ENCODE measurements around the gene SPOP.

SPOP gene

DNA sequence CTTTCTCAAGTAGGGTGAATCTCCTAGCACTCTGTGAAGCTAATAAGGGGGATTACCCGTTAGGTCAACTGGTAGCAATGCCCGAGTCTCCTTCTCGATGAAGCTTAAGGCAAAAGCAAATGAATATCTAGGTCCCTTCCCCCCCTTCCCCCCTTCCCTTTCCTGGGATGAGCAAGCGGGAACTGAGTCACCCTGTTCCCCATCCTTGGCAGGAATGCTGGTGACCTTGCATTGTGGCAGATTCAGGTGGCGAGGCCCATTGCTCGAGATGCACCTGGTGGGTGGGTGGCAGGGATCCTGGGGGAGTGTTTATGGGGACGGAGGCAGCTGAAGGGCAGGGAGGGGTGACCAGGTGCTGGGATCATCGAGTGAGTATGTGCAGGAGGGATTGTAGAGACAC lies 95.1 kb downstream of the SPOP start:
- FAIRE-seq, result no peak

DNA sequence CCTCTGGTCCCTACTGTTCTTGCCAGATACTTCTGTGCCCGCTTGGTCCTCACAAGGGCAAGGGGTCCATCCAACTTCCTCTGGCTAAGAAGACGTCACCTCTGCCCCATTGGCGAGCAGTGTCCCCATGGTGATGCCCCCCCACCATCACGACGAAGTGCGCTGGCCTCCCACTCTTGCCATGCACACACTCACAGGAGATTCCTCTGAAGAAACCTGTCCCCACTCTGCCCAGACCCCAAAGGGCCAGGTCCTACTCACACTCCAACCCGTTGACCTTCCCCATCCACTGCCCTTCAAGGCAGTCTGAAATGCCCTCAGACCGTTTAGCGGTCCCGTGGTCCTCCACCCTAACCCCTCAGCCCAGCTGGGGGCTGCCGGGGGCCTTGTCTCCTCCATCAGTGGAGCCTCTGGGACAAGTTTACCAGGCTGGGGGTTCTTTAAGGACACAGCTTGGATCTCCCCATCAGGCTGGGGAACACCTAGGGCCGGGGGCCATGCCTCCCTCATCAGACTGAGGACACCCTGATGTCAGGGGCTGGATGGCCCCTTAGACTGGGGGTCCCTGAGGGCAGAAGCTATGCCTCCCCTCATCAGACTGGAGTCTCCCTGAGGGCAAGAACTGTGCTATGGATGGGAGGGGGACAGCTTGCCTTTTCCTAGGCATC lies 95.7 kb downstream of the SPOP start:
- FAIRE-seq, result no peak

DNA sequence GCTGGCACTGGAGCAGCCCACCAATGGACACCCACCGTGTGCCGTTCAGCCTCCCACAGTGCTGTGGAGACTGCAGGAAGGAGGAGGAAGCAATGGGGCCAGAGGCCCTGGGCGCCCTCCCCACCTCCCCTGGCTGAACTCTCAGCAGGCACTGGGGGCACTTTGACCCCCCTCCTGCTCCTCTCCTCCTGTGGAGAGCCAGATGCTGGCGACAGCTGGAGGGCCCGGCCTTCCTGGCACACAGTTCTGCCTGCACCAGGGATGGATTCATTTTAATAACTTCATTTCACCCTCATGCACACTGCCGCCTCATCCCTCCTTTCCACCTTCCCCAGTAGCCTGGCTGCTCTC lies 96.3 kb downstream of the SPOP start:
- FAIRE-seq, result no peak

DNA sequence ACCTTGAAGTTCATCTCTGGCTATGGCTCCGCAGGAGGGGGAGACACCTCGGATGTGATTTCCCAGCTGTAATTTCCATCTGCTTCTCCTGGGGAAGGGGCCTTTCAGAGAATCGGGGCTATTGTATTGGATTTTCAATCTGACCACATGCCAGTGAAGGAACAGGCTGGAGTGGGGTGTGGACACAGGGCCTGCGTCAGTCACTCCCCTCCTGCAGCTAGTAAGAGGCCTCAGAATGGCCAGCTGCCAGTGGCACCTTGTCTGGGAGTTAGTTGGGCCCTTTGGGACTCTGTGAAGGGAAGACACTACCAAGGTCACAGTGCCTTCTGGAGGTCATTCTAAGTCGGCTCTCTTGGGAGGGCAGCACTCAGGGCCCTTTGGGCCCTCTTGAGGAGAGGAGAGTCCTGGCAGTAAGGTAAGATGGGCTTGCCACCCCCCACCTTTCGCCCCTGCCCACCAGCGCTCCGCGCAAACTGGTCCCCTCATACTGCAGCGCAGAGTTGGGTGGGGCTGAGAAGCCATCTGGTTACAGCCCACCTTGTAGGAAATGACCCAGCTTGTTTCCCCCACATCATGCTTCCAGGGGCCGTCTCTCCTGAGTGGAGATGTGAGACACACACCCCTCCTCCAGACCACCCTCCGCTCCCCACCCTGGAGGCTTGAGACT lies 96.8 kb downstream of the SPOP start:
- FAIRE-seq, result no peak

DNA sequence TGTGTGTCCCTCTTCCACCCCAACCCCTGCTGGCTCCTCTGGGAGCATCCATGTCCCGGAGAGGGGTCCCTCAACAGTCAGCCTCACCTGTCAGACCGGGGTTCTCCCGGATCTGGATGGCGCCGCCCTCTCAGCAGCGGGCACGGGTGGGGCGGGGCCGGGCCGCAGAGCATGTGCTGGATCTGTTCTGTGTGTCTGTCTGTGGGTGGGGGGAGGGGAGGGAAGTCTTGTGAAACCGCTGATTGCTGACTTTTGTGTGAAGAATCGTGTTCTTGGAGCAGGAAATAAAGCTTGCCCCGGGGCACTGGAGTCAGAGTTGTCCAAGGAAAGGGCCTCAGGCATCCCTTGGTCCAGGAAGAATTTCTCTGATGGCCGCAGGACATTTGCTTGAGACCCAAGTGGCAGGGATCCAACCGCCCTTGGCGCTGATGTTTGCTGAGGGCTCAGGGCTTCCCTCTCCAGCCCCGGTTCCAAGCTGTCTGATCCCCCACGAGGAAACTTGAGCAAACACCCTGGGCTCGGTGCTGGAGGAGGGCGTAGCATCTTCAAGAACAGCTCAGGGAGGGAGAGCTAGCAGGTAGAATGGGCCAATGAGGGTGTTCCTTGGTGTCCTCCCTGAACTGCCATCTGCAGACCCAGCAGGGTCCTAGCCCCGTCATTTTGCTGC lies 97.7 kb downstream of the SPOP start:
- no peak for FAIRE-seq

DNA sequence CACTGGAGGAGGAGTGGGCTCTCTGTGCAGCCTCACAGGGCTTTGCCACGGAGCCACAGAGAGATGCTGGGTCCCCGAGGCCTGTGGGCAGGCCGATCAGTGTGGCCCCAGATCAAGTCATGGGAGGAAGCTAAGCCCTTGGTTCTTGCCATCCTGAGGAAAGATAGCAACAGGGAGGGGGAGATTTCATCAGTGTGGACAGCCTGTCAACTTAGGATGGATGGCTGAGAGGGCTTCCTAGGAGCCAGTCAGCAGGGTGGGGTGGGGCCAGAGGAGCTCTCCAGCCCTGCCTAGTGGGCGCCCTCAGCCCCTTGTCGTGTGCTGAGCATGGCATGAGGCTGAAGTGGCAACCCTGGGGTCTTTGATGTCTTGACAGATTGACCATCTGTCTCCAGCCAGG lies 98.4 kb downstream of the SPOP start:
- no peak for FAIRE-seq

DNA sequence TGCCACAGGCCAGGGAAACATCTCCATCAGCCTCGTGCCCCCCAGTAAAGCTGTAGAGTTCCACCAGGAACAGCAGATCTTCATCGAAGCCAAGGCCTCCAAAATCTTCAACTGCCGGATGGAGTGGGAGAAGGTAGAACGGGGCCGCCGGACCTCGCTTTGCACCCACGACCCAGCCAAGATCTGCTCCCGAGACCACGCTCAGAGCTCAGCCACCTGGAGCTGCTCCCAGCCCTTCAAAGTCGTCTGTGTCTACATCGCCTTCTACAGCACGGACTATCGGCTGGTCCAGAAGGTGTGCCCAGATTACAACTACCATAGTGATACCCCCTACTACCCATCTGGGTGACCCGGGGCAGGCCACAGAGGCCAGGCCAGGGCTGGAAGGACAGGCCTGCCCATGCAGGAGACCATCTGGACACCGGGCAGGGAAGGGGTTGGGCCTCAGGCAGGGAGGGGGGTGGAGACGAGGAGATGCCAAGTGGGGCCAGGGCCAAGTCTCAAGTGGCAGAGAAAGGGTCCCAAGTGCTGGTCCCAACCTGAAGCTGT lies 98.9 kb downstream of the SPOP start:
- no peak for FAIRE-seq

DNA sequence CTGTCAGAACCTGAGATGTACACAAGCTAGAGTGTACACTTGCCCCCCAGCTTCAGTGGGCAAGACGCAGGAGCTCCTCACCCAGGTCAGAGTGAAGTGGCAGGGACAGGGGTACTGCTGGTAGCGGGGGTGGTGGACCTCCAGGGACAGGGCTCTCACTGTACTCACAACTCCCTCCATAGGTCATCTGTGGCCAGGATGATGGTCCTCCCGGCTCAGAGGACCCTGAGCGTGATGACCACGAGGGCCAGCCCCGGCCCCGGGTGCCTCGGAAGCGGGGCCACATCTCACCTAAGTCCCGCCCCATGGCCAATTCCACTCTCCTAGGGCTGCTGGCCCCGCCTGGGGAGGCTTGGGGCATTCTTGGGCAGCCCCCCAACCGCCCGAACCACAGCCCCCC lies 99.5 kb downstream of the SPOP start:
- FAIRE-seq, result no peak

DNA sequence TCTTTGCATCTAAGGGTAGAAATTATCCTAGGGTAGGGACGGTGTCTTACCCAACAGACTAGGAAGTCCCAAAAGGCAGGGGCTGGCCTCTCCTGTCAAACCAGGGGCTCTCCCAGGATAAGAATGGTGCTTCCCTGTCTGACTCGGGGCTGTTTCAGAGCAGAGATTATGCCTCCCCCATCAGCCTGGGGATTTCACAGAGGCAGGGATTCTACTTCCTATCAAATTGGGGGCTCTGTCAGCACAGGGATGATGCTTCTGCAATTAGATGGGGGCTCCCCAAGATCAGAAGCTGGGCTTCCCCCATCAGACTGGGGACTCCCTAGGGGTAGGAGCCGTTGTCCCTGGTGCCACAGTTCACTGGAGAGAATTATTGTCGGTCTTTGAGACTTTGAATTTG lies 99.9 kb downstream of the SPOP start:
- FAIRE-seq, result no peak

DNA sequence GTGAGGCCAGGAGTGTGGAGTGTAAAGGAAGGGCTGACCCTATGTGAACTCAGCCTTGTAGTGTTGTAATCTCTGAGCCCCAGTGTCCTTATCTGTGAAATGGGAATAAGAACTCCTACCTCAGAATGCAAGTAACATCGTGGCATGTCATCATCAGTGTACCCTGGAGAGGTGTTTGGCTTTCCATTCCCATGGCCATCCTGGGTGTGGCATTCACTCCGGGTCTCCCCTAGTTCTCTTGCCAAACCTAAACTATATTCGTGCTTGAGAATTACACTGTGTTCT lies 100.3 kb downstream of the SPOP start:
- FAIRE-seq, result no peak

DNA sequence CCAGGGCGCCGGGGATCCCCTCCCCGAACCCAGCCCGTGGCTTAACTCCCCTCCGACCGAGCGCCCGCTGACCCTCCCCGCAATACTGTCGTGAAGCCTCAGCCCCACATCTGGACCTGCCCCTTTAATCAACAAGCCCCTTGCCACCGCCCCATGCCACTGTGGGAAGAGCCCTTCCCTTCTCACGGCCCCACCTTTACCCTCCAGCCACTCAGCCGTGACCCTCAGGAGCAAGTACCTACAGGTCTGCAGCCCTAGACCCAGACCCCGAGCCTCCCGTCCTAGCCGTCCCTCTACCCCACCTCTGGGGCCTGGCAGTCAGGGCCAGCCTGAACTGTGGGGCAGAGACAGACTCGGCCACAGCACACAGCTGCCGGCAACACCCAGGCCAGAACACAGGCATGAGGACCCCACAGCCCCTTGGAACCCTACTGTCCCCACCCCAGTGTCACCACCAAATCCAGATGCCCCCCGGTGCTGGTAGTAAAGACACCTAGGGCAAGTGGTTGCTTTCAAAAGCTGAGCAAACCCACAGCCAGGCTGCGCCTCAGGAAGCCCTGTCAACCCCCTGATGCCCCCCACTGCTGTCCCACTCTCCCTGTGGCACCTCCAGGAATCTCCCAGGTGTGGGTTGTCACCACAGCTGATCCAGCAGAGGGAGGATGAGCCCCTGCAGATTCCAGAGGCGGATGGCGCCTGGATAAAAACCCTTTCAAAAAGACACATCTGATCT lies 100.8 kb downstream of the SPOP start:
- no peak for FAIRE-seq

DNA sequence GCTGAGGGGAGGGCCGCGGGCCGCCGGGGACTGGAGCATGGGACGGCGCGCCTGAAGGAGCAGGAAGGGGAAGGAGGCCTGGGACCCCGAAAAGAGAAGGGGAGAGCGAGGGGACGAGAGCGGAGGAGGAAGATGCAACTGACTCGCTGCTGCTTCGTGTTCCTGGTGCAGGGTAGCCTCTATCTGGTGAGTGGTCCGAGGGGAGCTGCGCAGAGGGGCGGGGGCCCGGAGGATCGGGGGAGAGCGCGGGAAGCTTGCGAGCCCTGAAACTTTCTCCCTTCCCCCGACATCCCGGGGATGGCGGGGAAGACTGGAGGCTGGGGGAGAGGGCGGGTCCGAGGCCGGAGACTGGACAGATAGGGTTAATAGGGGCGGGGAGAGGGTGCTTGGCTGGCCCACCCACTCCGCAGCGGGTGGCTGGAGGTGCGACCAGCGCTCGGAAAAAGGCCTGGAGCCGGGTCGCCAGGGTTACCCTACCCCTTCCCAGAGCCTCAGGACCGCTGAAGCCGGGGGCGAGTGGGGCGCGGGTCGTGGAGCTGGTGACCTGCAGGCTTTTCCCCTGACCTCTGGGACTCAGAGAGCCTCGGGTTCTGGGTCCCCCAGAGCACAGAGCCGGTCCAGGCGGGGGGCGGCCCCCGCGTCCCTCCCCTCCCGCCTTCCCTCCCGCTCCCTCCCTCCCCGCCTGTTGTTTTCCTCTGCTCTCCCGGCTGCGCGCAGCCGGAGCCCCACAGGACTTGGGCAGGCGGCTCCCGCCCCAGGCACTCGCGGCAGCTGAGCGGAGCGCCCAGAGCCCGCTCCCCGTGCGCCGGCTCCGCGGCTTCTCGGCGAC lies 101.6 kb downstream of the SPOP start:
- FAIRE-seq, result no peak

DNA sequence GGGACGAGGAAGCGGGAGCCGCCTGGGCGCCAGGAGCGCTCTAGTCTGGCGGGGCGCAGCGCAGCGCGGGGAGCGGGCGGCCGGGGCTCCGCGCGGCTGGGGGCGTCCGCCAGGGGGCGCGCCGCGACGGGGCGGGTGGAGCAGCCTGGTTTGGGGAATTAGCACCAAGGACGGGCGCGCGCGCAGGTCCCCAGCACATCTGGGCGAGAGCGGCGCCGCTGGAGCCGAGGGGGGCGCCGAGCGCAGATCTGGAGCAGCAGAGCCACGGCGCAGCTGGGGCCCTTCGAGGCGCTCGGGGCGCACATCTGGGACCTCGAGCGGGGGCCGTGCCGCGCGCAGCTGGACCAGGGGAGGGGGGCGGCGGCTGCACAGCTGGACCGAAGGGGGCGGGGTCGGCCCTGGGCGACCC lies 102.2 kb downstream of the SPOP start, which contains the start of gene NXPH3:
Gene NXPH3 (plus strand): TSS at position 193 of the 409 bp plus-strand sequence. CDS start 349 bp downstream, outside the sequence.
- no peak for FAIRE-seq

DNA sequence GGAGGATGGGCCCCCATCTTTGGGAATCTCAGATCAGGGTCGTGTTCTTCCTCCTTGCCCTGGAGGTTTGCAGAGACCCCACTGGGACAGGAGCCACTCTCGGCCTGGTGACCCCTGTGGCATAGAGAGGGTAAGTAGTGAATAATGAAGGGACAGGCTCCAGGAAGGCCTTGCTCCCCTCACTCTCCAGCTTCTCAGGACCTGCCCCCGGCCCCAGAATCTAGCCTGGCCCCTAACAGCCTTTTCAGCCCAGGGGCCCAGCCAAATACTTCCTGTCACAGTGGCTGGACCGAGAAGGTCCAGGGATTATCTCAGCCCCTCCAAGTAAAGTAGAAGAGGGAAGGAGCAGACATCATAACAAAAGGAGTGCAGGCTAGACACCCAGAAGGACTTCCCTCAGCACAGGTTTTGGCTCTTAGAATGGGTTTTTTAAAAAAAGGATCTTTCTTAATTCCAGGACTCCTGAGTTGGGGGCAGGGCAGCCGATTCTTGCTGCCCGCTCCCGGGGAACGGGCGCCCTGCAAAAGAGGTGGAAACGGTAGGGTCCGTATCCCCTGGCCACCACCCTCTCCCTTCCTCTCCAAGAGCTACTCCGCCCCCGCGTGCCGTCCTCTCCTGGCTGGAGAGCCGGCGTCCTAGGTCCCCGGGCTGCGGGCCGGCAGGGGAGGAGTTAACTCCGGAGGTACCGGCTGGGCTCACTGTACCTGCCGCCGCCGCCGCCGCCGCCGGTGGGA lies 102.8 kb downstream of the SPOP start:
- FAIRE-seq, result no peak

DNA sequence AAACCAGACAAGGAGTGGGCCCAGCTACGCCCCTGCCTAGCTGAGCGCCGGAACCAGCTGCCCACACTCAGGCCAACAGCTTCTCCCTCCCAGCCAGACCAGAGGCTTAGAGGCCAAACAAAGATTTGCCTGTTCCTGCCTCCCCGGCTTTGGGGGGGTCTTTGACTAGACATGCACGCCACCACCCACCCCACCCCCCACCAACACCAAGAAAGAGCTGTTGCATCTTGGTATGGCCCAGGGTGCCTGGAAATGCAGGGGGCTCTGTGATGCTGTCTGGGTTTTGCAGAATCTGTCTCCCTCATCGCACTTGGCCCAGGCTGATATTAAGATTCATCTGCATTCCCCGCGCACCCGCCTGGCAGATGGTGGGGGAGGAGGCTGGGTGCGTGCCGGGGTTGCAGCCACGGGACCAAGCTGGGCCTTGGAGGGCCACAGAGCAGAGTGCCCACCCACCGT lies 103.5 kb downstream of the SPOP start:
- FAIRE-seq, result no peak

DNA sequence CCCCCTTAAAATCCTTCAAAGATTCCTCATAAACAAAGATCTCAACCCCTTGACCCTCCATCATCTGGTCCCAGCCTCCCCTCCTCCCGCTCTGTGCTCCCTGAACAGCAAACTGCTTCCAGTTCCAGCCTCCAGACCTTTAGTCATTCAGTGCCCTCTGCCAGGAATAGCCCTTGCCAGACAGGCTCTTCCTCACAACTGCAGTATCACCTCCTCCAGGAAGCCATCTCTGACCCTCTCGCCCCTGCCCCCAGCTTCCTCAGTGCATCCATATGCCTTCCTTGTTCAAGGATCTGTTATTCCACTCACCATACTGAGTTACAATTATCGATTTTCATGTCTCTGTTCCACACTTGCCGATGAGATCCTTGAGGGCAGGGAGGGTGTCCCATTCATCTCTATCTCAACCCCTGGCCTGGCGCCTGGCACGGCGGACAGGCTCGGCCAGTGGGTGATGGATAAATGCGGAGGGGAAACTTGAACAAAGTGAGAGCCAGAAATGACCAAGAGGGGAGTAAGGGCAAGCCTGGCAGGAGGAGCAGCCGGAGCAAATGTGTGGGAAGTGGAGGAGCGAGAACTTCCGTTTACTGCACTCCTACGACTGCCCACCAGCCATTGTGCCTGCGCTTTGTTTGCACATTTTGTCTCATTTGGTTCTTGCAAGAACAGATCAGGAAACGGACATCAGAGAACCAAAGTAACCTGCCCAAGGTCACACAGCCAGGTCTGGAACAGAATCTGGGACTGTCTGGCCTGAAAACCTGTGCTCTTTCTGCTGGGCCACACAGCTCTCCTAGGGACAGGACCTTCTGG lies 104.2 kb downstream of the SPOP start:
- FAIRE-seq, result no peak

DNA sequence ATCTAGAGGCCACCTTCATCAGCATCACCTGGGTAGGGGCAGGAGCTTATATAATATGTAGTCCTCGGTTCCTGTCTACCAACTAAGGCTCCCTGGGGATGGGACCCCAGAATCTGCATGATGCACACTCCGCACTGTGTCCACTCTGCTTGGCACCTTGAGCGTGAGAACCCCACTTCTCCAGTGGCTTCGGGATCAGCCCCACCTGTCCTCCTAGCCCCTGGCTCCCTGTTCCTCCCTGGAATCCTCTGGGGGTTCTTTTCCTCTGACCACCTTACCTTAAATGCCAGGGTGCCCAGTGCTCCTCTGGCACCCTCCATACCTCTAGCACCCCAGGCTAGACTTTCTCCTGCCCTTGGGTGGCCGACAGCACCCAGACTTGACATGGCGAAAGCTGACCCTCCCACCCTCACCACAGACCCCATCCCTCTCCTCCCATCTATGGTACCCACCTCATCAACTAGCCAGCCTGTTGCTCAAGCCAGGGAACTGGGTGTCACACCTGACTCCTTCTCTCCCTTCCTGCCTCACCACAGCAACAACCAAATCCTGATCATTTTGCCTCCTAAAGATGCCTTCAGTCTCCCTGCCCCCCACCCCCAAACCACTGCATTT lies 105.0 kb downstream of the SPOP start:
- FAIRE-seq, result no peak

DNA sequence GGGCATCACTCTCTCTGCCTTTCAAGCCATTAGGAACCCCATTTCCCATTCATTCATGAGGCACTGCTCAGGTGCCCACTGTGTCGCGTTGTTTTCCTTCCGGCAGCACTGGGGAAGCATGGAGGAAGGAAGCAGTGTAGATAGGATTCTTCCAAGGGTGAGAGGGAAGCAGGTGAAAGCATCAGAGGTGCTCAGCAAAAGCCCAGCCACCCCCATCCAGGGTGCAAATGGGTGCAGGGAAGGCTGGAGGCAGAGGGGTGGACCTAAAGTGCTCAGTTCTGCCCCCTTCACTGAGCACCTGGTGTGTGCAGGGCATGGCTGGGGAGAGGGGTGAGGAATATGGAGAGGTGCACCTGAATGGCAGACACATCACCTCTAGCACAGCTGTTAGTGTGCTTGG lies 105.7 kb downstream of the SPOP start:
- FAIRE-seq, result no peak

DNA sequence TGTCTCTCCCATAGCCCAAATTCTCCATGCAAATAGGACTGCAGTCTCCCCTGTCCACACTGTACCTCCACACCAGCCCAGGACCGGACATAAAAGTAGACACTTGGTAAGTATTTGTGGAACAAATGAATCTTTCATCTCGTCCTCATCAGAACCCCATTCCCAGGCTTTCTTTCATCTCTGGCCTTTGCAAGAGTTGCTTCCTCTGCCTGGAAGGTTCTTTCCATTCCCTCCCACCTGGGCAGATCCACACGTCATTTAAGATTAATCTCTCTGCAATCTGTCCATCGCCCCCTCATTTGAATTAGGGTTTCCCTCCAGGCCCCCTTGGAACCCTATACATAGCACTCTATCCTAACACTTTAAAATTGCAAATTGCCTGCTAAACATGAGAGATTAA lies 106.1 kb downstream of the SPOP start:
- no peak for FAIRE-seq

DNA sequence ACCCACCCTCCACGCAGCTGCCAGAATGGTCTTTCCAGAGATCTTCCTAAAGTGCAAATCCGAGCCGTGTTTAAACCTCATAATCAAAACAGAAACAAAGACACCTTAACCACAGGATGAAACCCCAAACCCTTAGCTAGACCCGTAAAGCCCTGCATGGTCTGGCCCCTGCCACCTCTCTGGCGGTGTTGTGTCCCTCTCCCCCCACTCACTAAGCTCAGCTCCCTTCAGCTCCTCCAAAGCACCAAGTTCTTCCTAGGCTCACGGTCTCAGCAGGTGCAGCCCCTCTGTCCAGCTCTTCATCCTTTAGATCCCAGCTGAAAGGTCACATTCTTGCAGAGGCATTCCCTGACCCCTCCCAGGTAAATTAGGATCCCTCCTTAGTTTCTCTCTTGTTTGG lies 106.6 kb downstream of the SPOP start:
- FAIRE-seq, result no peak

Data from endometrium (tissue), 2 donors.